ENCODE results near the gene BHLHE23.

Gene BHLHE23

DNA sequence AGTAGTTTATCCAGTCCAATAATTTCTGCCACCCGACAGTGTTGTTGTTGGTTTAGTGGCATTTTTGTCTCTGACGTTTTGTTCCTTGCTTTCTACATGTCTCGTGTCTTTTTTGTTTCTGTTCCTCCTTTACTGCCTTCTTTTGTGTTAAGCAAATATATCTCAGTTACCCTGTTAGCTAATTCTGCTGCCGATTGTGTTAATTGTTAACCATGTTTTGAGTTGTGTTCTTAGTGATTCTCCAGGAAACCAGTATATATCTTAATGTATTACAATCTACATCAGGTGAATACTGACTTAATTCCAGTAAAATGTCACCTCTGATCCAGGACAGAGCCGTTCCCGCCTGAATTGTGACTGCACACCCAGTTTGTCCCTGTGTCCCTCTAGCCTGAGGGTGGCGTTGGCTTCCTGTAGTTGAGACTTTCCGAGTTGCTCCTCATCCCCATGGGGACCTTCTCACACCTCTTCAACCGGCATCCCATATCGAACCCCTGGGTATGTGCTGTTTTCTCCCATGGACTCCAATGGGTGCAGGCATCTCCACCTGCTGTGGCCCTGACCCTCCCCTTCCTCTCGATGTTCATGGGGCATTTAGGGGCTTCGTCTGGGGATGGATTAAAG, 35.8 kb upstream of the BHLHE23 start:
- no peak overlapping the region for H2BK5ac ChIP-seq (ENCODE audit: low read depth, low read length, poor library complexity)
- whole genome bisulfite sequencing (ENCODE audit: extremely low coverage, insufficient coverage, insufficient read length), result no CpG with 5 or more reads among the region's 12 CpGs
- no peak overlapping the region for H3K9ac ChIP-seq (ENCODE audit: low read length)
- H4K12ac ChIP-seq (ENCODE audit: low read depth, low read length), result no peak overlapping the region
- H3K4me2 ChIP-seq (ENCODE audit: low read length), result no peak overlapping the region
- no peak overlapping the region for H3K27ac ChIP-seq (ENCODE audit: low read depth, low read length)
- no peak overlapping the region for H3K23ac ChIP-seq (ENCODE audit: low read length)
- H3K4me1 ChIP-seq (ENCODE audit: control insufficient read depth in 1 of 2, insufficient read depth in 2 of 2, low read length in 2 of 2), result no peaks in the 10 kb centered on the region
- H3K79me2 ChIP-seq (ENCODE audit: control insufficient read depth, insufficient read depth, low read length, poor library complexity), result no peaks in the 10 kb centered on the region
- H3K9me3 ChIP-seq (ENCODE audit: insufficient read depth, low read depth, low read length), result peaks cover 7% of the 10 kb centered on the region
- H4K91ac ChIP-seq (ENCODE audit: low read depth, low read length), result no peak overlapping the region
- H3K4ac ChIP-seq (ENCODE audit: low read depth, low read length), result no peak overlapping the region
- no peaks in the 10 kb centered on the region for H3K27me3 ChIP-seq (ENCODE audit: insufficient read depth, low read length)
- H3K36me3 ChIP-seq (ENCODE audit: control insufficient read depth in 1 of 2, insufficient read depth in 2 of 2, low read length in 2 of 2), result no peaks in the 10 kb centered on the region
- no peak overlapping the region for H4K8ac ChIP-seq (ENCODE audit: low read depth, low read length)
- no peak overlapping the region for H2BK12ac ChIP-seq (ENCODE audit: low read length)
- H3K79me1 ChIP-seq (ENCODE audit: low read length), result no peaks in the 10 kb centered on the region
- DNase-seq, result no peak
- no peak overlapping the region for H2BK120ac ChIP-seq (ENCODE audit: insufficient read depth, low read length, poor library complexity)
- H2AK5ac ChIP-seq (ENCODE audit: low read length), result no peak overlapping the region
- H3K18ac ChIP-seq (ENCODE audit: low read length), result no peak overlapping the region
- H3K4me3 ChIP-seq (ENCODE audit: low read depth, low read length), result no peak overlapping the region
- no peak overlapping the region for H3K14ac ChIP-seq (ENCODE audit: low read length)
- no peak overlapping the region for H2AFZ ChIP-seq (ENCODE audit: insufficient read depth, low read length, poor library complexity)

DNA sequence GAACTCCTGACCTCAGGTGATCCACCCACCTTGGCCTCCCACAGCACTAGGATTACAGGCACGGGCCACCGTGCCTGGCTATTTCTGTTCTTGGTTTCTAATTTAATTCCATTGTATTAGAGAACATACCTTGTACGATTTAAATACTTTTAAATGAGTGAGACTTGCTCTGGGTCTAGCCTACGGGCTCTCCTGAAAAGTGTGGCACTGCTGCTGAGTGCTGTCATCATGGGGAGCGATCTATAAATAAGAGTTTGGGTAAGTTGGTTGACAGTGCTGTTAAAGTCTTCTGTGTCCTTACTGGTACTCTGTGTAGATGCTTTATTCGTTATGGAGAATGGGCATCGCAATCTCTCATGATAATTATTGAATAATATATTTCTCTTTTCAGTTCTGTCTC, 35.0 kb upstream of the BHLHE23 start:
- no CpG with 5 or more reads among the region's 7 CpGs for WGBS (ENCODE audit: extremely low coverage, insufficient coverage, insufficient read length)
- no peak overlapping the region for H3K14ac ChIP-seq (ENCODE audit: low read length)
- no peaks in the 10 kb centered on the region for H3K79me2 ChIP-seq (ENCODE audit: control insufficient read depth, insufficient read depth, low read length, poor library complexity)
- H3K23ac ChIP-seq (ENCODE audit: low read length), result no peak overlapping the region
- no peak overlapping the region for H2AFZ ChIP-seq (ENCODE audit: insufficient read depth, low read length, poor library complexity)
- H3K9me3 ChIP-seq (ENCODE audit: insufficient read depth, low read depth, low read length), result peaks cover 2% of the 10 kb centered on the region
- H3K4me1 ChIP-seq (ENCODE audit: control insufficient read depth in 1 of 2, insufficient read depth in 2 of 2, low read length in 2 of 2), result no peaks in the 10 kb centered on the region
- no peak overlapping the region for H2AK5ac ChIP-seq (ENCODE audit: low read length)
- no peaks in the 10 kb centered on the region for H3K79me1 ChIP-seq (ENCODE audit: low read length)
- H3K9ac ChIP-seq (ENCODE audit: low read length), result no peak overlapping the region
- H3K36me3 ChIP-seq (ENCODE audit: control insufficient read depth in 1 of 2, insufficient read depth in 2 of 2, low read length in 2 of 2), result no peaks in the 10 kb centered on the region
- no peak overlapping the region for H2BK5ac ChIP-seq (ENCODE audit: low read depth, low read length, poor library complexity)
- no peak overlapping the region for H4K91ac ChIP-seq (ENCODE audit: low read depth, low read length)
- H3K27me3 ChIP-seq (ENCODE audit: insufficient read depth, low read length), result no peaks in the 10 kb centered on the region
- H4K12ac ChIP-seq (ENCODE audit: low read depth, low read length), result no peak overlapping the region
- no peak overlapping the region for H3K4me3 ChIP-seq (ENCODE audit: low read depth, low read length)
- no peak overlapping the region for H4K8ac ChIP-seq (ENCODE audit: low read depth, low read length)
- no peak overlapping the region for H2BK120ac ChIP-seq (ENCODE audit: insufficient read depth, low read length, poor library complexity)
- no peak overlapping the region for H3K4me2 ChIP-seq (ENCODE audit: low read length)
- no peak overlapping the region for H3K4ac ChIP-seq (ENCODE audit: low read depth, low read length)
- H2BK12ac ChIP-seq (ENCODE audit: low read length), result no peak overlapping the region
- H3K18ac ChIP-seq (ENCODE audit: low read length), result no peak overlapping the region
- no peak overlapping the region for H3K27ac ChIP-seq (ENCODE audit: low read depth, low read length)
- DNase-seq, result no peak

- no peak overlapping the region for H4K12ac ChIP-seq (ENCODE audit: low read depth, low read length)
- H2BK120ac ChIP-seq (ENCODE audit: insufficient read depth, low read length, poor library complexity), result no peak overlapping the region
- no peak overlapping the region for H2BK5ac ChIP-seq (ENCODE audit: low read depth, low read length, poor library complexity)
- no peak overlapping the region for H2BK12ac ChIP-seq (ENCODE audit: low read length)
- H3K4ac ChIP-seq (ENCODE audit: low read depth, low read length), result no peak overlapping the region
- no peaks in the 10 kb centered on the region for H3K79me2 ChIP-seq (ENCODE audit: control insufficient read depth, insufficient read depth, low read length, poor library complexity)
- no peaks in the 10 kb centered on the region for H3K79me1 ChIP-seq (ENCODE audit: low read length)
- H2AK5ac ChIP-seq (ENCODE audit: low read length), result no peak overlapping the region
- no peak overlapping the region for H3K27ac ChIP-seq (ENCODE audit: low read depth, low read length)
- no CpG with 5 or more reads among the region's 26 CpGs for WGBS (ENCODE audit: extremely low coverage, insufficient coverage, insufficient read length)
- DNase-seq, result no peak
- H3K9ac ChIP-seq (ENCODE audit: low read length), result no peak overlapping the region
- H3K36me3 ChIP-seq (ENCODE audit: control insufficient read depth in 1 of 2, insufficient read depth in 2 of 2, low read length in 2 of 2), result no peaks in the 10 kb centered on the region
- H2AFZ ChIP-seq (ENCODE audit: insufficient read depth, low read length, poor library complexity), result no peak overlapping the region
- no peak overlapping the region for H3K23ac ChIP-seq (ENCODE audit: low read length)
- H4K91ac ChIP-seq (ENCODE audit: low read depth, low read length), result no peak overlapping the region
- no peaks in the 10 kb centered on the region for H3K4me1 ChIP-seq (ENCODE audit: control insufficient read depth in 1 of 2, insufficient read depth in 2 of 2, low read length in 2 of 2)
- peaks cover 6% of the 10 kb centered on the region for H3K27me3 ChIP-seq (ENCODE audit: insufficient read depth, low read length)
- no peak overlapping the region for H3K4me2 ChIP-seq (ENCODE audit: low read length)
- H3K4me3 ChIP-seq (ENCODE audit: low read depth, low read length), result no peak overlapping the region
- no peak overlapping the region for H3K18ac ChIP-seq (ENCODE audit: low read length)
- peaks cover 5% of the 10 kb centered on the region for H3K9me3 ChIP-seq (ENCODE audit: insufficient read depth, low read depth, low read length)
- H4K8ac ChIP-seq (ENCODE audit: low read depth, low read length), result no peak overlapping the region
- H3K14ac ChIP-seq (ENCODE audit: low read length), result no peak overlapping the region
Measured at GRCh38 chr20:63037669-63038268, 31.0 kb upstream of the BHLHE23 start.

DNA sequence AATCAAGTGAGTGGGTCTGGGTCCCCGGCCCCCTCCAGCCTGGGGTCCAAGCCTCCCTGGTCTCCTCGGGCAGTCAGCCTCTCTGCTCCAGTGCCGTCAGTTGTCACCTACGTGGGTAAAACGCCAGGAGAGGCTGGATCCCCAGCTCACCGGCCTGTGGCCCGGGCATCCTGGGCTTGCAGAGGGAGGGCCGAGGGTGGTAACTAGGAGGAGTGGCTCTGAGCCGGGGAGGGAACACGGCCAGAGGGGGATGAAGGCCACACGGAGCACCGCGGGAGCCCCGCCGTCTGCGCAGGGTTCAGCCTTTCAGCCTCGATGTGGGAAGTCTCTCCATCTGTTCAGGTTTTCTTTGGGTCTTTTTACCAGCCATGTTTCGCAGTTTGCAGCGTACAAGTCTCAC, 29.5 kb upstream of the BHLHE23 start:
- no peaks in the 10 kb centered on the region for H3K79me2 ChIP-seq (ENCODE audit: control insufficient read depth, insufficient read depth, low read length, poor library complexity)
- no peak overlapping the region for H2BK12ac ChIP-seq (ENCODE audit: low read length)
- no peak overlapping the region for H3K4me3 ChIP-seq (ENCODE audit: low read depth, low read length)
- no peak overlapping the region for H2AK5ac ChIP-seq (ENCODE audit: low read length)
- H3K4ac ChIP-seq (ENCODE audit: low read depth, low read length), result no peak overlapping the region
- H2BK120ac ChIP-seq (ENCODE audit: insufficient read depth, low read length, poor library complexity), result no peak overlapping the region
- H4K91ac ChIP-seq (ENCODE audit: low read depth, low read length), result no peak overlapping the region
- H4K12ac ChIP-seq (ENCODE audit: low read depth, low read length), result no peak overlapping the region
- no peaks in the 10 kb centered on the region for H3K4me1 ChIP-seq (ENCODE audit: control insufficient read depth in 1 of 2, insufficient read depth in 2 of 2, low read length in 2 of 2)
- peaks cover 8% of the 10 kb centered on the region for H3K27me3 ChIP-seq (ENCODE audit: insufficient read depth, low read length)
- no peak overlapping the region for H3K18ac ChIP-seq (ENCODE audit: low read length)
- H3K14ac ChIP-seq (ENCODE audit: low read length), result no peak overlapping the region
- H2AFZ ChIP-seq (ENCODE audit: insufficient read depth, low read length, poor library complexity), result no peak overlapping the region
- H2BK5ac ChIP-seq (ENCODE audit: low read depth, low read length, poor library complexity), result no peak overlapping the region
- no peak overlapping the region for H3K23ac ChIP-seq (ENCODE audit: low read length)
- H3K9ac ChIP-seq (ENCODE audit: low read length), result no peak overlapping the region
- H3K4me2 ChIP-seq (ENCODE audit: low read length), result no peak overlapping the region
- H4K8ac ChIP-seq (ENCODE audit: low read depth, low read length), result no peak overlapping the region
- no peaks in the 10 kb centered on the region for H3K79me1 ChIP-seq (ENCODE audit: low read length)
- H3K36me3 ChIP-seq (ENCODE audit: control insufficient read depth in 1 of 2, insufficient read depth in 2 of 2, low read length in 2 of 2), result no peaks in the 10 kb centered on the region
- H3K27ac ChIP-seq (ENCODE audit: low read depth, low read length), result no peak overlapping the region
- DNase-seq, result no peak
- H3K9me3 ChIP-seq (ENCODE audit: insufficient read depth, low read depth, low read length), result peaks cover 7% of the 10 kb centered on the region
- no CpG with 5 or more reads among the region's 19 CpGs for WGBS (ENCODE audit: extremely low coverage, insufficient coverage, insufficient read length)
